GM23338 (cell line): ENCODE data around the gene NAA15.

Experiments used
- CREB1 ChIP-seq: fragments of 250-450 bp; sonication (Bioruptor Pico); IDR thresholded peaks from 2 replicates; pipeline ENCODE4 v1.5.0; 2020; ENCODE audit warnings: low read depth, mild to moderate bottlenecking, moderate library complexity
- EZH2 ChIP-seq: fragments of 200-600 bp; sonication (generic); IDR thresholded peaks from one replicate; pipeline ENCODE4 v1.8.0; 2017; ENCODE audit warnings: antibody characterized with exemption, mild to moderate bottlenecking, low read depth; ENCODE audit not compliant: unreplicated experiment
- EZH2phosphoT487 ChIP-seq: fragments of 200-600 bp; sonication (generic); IDR thresholded peaks from one replicate; pipeline ENCODE4 v1.8.1; 2018; ENCODE audit warnings: antibody characterized with exemption; ENCODE audit not compliant: unreplicated experiment
- JUNB ChIP-seq: IDR thresholded peaks from one replicate; pipeline ENCODE4 v1.6.1; 2016; ENCODE audit warnings: antibody characterized with exemption; ENCODE audit not compliant: unreplicated experiment
- NANOG ChIP-seq: IDR thresholded peaks from 2 replicates; pipeline ENCODE4 v1.6.1; 2016; ENCODE audit warnings: antibody characterized with exemption, borderline replicate concordance
- POLR2AphosphoS5 ChIP-seq: IDR thresholded peaks from 2 replicates; pipeline ENCODE4 v1.6.1; 2016; ENCODE audit warnings: antibody characterized with exemption, low read depth
- STAT1 ChIP-seq: IDR thresholded peaks from one replicate; pipeline ENCODE4 v1.6.1; 2016; ENCODE audit warnings: antibody characterized with exemption; ENCODE audit not compliant: unreplicated experiment
- ZNF114 ChIP-seq: fragments of 250-450 bp; sonication (Bioruptor Pico); IDR thresholded peaks from 2 replicates; pipeline ENCODE4 v1.5.0; 2020; ENCODE audit warnings: mild to moderate bottlenecking, moderate library complexity
- ZNF331 ChIP-seq: fragments of 250-450 bp; sonication (Bioruptor Pico); IDR thresholded peaks from 2 replicates; pipeline ENCODE4 v1.5.0; 2020; ENCODE audit warnings: low read depth, mild to moderate bottlenecking, moderate library complexity
- TF ChIP-seq, protein P1 (sequence below), 2 experiments: fragments of 200-600 bp in 1 of 2; sonication (generic) in 1 of 2; conservative IDR thresholded peaks; 2 replicates each; pipeline versions ENCODE4 v1.5.1 to v1.6.1; 2016 to 2017; ENCODE audit warnings: antibody characterized with exemption in 2 of 2, low read depth in 2 of 2, mild to moderate bottlenecking in 2 of 2, moderate library complexity in 1 of 2
- TF ChIP-seq, protein P2 (sequence below): IDR thresholded peaks from one replicate; pipeline ENCODE4 v1.6.1; 2018; ENCODE audit warnings: antibody characterized with exemption; ENCODE audit not compliant: unreplicated experiment
- TF ChIP-seq, protein P3 (sequence below): fragments of 250-450 bp; sonication (Bioruptor Pico); IDR thresholded peaks from 2 replicates; pipeline ENCODE4 v1.5.0; 2020; ENCODE audit warnings: mild to moderate bottlenecking, moderate library complexity
- TF ChIP-seq, protein P4 (sequence below): IDR thresholded peaks from 2 replicates; pipeline ENCODE4 v1.6.1; 2016; ENCODE audit warnings: antibody characterized with exemption

DNA sequence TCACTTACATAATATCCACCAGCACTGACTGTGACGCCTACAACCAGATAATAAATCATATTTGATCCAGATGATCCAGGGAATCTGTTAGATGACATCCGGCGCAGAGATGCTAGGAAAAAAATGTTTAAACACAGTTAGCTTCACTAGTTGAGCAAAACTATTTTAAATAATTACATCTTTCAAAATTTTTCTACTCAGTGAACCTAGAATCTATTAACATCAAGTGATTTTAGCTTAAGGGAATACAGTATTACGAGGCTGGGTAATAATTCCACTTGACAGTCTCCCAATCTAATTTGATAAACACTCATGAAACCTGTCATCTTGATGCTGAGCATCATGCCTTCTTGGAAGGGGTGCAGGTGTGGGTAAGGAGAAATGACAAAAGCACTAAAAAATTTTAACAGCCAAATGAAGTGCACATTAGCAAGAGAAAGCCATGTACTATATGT is 26.0 kb upstream of the NAA15 start:
- TF ChIP-seq, protein P1, sequence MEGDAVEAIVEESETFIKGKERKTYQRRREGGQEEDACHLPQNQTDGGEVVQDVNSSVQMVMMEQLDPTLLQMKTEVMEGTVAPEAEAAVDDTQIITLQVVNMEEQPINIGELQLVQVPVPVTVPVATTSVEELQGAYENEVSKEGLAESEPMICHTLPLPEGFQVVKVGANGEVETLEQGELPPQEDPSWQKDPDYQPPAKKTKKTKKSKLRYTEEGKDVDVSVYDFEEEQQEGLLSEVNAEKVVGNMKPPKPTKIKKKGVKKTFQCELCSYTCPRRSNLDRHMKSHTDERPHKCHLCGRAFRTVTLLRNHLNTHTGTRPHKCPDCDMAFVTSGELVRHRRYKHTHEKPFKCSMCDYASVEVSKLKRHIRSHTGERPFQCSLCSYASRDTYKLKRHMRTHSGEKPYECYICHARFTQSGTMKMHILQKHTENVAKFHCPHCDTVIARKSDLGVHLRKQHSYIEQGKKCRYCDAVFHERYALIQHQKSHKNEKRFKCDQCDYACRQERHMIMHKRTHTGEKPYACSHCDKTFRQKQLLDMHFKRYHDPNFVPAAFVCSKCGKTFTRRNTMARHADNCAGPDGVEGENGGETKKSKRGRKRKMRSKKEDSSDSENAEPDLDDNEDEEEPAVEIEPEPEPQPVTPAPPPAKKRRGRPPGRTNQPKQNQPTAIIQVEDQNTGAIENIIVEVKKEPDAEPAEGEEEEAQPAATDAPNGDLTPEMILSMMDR (conservative IDR thresholded peaks at IDR 0.05; ENCODE audit: low read depth in 2 of 2): no peak
- TF ChIP-seq EZH2 (no peak), EZH2phosphoT487 (no peak), POLR2AphosphoS5 (no peak), NANOG (no peak), JUNB (no peak), ZNF331 (no peak), CREB1 (CRISPR knock-in tag) (no peak), STAT1 (no peak), ZNF114 (CRISPR knock-in tag) (no peak)
- TF ChIP-seq, protein P2, sequence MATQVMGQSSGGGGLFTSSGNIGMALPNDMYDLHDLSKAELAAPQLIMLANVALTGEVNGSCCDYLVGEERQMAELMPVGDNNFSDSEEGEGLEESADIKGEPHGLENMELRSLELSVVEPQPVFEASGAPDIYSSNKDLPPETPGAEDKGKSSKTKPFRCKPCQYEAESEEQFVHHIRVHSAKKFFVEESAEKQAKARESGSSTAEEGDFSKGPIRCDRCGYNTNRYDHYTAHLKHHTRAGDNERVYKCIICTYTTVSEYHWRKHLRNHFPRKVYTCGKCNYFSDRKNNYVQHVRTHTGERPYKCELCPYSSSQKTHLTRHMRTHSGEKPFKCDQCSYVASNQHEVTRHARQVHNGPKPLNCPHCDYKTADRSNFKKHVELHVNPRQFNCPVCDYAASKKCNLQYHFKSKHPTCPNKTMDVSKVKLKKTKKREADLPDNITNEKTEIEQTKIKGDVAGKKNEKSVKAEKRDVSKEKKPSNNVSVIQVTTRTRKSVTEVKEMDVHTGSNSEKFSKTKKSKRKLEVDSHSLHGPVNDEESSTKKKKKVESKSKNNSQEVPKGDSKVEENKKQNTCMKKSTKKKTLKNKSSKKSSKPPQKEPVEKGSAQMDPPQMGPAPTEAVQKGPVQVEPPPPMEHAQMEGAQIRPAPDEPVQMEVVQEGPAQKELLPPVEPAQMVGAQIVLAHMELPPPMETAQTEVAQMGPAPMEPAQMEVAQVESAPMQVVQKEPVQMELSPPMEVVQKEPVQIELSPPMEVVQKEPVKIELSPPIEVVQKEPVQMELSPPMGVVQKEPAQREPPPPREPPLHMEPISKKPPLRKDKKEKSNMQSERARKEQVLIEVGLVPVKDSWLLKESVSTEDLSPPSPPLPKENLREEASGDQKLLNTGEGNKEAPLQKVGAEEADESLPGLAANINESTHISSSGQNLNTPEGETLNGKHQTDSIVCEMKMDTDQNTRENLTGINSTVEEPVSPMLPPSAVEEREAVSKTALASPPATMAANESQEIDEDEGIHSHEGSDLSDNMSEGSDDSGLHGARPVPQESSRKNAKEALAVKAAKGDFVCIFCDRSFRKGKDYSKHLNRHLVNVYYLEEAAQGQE: no peak
- TF ChIP-seq, protein P3, sequence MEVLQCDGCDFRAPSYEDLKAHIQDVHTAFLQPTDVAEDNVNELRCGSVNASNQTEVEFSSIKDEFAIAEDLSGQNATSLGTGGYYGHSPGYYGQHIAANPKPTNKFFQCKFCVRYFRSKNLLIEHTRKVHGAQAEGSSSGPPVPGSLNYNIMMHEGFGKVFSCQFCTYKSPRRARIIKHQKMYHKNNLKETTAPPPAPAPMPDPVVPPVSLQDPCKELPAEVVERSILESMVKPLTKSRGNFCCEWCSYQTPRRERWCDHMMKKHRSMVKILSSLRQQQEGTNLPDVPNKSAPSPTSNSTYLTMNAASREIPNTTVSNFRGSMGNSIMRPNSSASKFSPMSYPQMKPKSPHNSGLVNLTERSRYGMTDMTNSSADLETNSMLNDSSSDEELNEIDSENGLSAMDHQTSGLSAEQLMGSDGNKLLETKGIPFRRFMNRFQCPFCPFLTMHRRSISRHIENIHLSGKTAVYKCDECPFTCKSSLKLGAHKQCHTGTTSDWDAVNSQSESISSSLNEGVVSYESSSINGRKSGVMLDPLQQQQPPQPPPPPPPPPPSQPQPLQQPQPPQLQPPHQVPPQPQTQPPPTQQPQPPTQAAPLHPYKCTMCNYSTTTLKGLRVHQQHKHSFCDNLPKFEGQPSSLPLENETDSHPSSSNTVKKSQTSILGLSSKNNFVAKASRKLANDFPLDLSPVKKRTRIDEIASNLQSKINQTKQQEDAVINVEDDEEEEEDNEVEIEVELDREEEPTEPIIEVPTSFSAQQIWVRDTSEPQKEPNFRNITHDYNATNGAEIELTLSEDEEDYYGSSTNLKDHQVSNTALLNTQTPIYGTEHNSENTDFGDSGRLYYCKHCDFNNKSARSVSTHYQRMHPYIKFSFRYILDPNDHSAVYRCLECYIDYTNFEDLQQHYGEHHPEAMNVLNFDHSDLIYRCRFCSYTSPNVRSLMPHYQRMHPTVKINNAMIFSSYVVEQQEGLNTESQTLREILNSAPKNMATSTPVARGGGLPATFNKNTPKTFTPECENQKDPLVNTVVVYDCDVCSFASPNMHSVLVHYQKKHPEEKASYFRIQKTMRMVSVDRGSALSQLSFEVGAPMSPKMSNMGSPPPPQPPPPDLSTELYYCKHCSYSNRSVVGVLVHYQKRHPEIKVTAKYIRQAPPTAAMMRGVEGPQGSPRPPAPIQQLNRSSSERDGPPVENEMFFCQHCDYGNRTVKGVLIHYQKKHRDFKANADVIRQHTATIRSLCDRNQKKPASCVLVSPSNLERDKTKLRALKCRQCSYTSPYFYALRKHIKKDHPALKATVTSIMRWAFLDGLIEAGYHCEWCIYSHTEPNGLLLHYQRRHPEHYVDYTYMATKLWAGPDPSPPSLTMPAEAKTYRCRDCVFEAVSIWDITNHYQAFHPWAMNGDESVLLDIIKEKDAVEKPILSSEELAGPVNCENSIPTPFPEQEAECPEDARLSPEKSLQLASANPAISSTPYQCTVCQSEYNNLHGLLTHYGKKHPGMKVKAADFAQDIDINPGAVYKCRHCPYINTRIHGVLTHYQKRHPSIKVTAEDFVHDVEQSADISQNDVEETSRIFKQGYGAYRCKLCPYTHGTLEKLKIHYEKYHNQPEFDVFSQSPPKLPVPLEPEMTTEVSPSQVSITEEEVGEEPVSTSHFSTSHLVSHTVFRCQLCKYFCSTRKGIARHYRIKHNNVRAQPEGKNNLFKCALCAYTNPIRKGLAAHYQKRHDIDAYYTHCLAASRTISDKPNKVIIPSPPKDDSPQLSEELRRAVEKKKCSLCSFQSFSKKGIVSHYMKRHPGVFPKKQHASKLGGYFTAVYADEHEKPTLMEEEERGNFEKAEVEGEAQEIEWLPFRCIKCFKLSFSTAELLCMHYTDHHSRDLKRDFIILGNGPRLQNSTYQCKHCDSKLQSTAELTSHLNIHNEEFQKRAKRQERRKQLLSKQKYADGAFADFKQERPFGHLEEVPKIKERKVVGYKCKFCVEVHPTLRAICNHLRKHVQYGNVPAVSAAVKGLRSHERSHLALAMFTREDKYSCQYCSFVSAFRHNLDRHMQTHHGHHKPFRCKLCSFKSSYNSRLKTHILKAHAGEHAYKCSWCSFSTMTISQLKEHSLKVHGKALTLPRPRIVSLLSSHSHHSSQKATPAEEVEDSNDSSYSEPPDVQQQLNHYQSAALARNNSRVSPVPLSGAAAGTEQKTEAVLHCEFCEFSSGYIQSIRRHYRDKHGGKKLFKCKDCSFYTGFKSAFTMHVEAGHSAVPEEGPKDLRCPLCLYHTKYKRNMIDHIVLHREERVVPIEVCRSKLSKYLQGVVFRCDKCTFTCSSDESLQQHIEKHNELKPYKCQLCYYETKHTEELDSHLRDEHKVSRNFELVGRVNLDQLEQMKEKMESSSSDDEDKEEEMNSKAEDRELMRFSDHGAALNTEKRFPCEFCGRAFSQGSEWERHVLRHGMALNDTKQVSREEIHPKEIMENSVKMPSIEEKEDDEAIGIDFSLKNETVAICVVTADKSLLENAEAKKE: no peak
- TF ChIP-seq, protein P4, sequence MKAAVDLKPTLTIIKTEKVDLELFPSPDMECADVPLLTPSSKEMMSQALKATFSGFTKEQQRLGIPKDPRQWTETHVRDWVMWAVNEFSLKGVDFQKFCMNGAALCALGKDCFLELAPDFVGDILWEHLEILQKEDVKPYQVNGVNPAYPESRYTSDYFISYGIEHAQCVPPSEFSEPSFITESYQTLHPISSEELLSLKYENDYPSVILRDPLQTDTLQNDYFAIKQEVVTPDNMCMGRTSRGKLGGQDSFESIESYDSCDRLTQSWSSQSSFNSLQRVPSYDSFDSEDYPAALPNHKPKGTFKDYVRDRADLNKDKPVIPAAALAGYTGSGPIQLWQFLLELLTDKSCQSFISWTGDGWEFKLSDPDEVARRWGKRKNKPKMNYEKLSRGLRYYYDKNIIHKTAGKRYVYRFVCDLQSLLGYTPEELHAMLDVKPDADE: no peak
